ENCODE results near the gene NOL6. TPM values are rescaled to one million over a fixed set of nuclear protein-coding genes. Genes with fewer than 3 reads are reported as not detected.

The NOL6 gene
- total and polyA plus RNA-seq, 2 of the 13 experiments (the other 11 are each of a cell fraction or from before 2014, with no cell fraction given) = 17.0 to 30.2 TPM

DNA sequence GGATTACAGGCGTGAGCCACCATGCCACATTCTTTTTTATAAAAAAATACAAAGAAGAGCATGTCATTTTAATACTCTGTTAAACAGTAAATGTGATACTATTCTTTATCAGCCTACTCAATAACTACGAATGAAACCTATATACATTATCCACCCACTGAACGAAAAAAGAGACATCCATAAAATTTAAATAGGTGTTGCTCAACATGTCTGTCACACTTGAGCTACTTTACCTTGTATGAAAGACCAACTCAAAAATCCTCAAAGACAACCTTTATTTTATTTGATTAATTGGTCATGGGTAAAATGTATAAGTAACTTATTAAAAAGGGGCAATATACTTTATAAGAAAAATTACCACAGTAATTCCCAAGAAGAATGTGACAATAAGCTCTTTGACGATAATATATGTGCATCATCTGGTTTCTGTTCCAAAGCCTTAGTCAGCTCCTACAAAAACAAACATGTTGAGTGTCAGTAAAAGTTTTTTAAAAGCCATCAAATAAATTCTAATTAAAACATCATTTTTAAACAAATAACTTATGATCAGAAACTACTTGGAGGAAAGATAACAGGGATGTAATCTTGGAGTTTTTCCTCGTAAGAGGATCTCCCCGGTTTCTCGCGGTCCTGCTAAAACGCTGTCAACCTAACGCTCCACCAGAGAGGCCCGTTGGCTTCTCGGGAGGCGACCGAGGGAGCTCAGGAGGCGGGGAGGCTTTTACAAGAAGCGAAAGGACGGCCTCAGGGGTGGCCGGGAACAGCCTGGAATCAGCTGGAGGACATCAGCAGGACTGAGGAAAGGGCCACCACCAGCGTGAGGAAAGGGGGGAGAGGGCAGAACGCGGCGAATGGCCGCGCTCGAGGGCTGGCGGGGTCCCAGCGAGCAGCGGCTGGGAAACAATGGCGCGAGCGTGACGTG is 36.8 kb upstream of the NOL6 start (continued):
- no peak for TF ChIP-seq MLX (CRISPR knock-in tag; IDR thresholded peaks at IDR 0.05)
- no peak for TF ChIP-seq ESRRA (CRISPR knock-in tag; IDR thresholded peaks at IDR 0.05; ENCODE audit: low read depth)
- no peak for TF ChIP-seq ZNF10 (CRISPR knock-in tag; IDR thresholded peaks at IDR 0.05; ENCODE audit: borderline replicate concordance, low read depth)
- TF ChIP-seq CCDC6 (CRISPR knock-in tag; IDR thresholded peaks at IDR 0.05) = no peak
- TF ChIP-seq PHF8 (CRISPR knock-in tag; IDR thresholded peaks at IDR 0.05) = peak; percentile 35; the same call in 1 of the 2 replicates
- TF ChIP-seq ADNP (CRISPR knock-in tag; IDR thresholded peaks at IDR 0.05) = no peak
- TF ChIP-seq SRY (CRISPR knock-in tag; IDR thresholded peaks at IDR 0.05) = no peak
- no peak for TF ChIP-seq SIN3A (IDR thresholded peaks at IDR 0.05; ENCODE audit: borderline replicate concordance, low read depth, low read length)
- TF ChIP-seq EZH2 (conservative IDR thresholded peaks at IDR 0.05; ENCODE audit: low read depth, low read length) = no peak
- no peak for TF ChIP-seq AGO2 (optimal IDR thresholded peaks at IDR 0.05; ENCODE audit: low read depth, low read length)
- TF ChIP-seq ZNF792 (CRISPR knock-in tag; IDR thresholded peaks at IDR 0.05) = 0 out of 2 replicates have a peak, but pooled peaks have one; percentile 23
- TF ChIP-seq MAFK (conservative IDR thresholded peaks at IDR 0.05 in 1 of 2, IDR thresholded peaks at IDR 0.05 in 1 of 2; ENCODE audit: low read length in 2 of 2) = no peak
- peak; percentile 51; the same call in 1 of the 2 replicates for TF ChIP-seq GABPB1 (CRISPR knock-in tag; IDR thresholded peaks at IDR 0.05)
- 0 out of 2 replicates have a peak, but pooled peaks have one; percentile 19 for TF ChIP-seq ZGPAT (CRISPR knock-in tag; IDR thresholded peaks at IDR 0.05)
- TF ChIP-seq ELF1 (CRISPR knock-in tag; IDR thresholded peaks at IDR 0.05) = no peak
- TF ChIP-seq ZNF781 (CRISPR knock-in tag; IDR thresholded peaks at IDR 0.05; ENCODE audit: borderline replicate concordance, not compliant biosample characterization) = no peak
- TF ChIP-seq MED13 (CRISPR knock-in tag; IDR thresholded peaks at IDR 0.05) = no peak
- no peak for TF ChIP-seq ZNF263 (CRISPR knock-in tag; IDR thresholded peaks at IDR 0.05)
- TF ChIP-seq STAG1 (CRISPR knock-in tag; IDR thresholded peaks at IDR 0.05) = no peak
- TF ChIP-seq JUN (CRISPR knock-in tag; IDR thresholded peaks at IDR 0.05) = no peak
- peak; percentile 21; the same call in 1 of the 2 replicates for TF ChIP-seq ARID5B (CRISPR knock-in tag; IDR thresholded peaks at IDR 0.05)
- TF ChIP-seq ELF3 (CRISPR knock-in tag; IDR thresholded peaks at IDR 0.05) = no peak

All from HepG2 (cell line).